Measurements from ENCODE around the gene SRSF4. TPM values are rescaled to one million over a fixed set of nuclear protein-coding genes. Genes with fewer than 3 reads are reported as not detected.

Gene SRSF4
- total and polyA plus RNA-seq, 9 of the 15 experiments (the other 6 are each of a cell fraction or from before 2014, with no cell fraction given) = 15.9 to 132 (median 82.0) TPM

DNA sequence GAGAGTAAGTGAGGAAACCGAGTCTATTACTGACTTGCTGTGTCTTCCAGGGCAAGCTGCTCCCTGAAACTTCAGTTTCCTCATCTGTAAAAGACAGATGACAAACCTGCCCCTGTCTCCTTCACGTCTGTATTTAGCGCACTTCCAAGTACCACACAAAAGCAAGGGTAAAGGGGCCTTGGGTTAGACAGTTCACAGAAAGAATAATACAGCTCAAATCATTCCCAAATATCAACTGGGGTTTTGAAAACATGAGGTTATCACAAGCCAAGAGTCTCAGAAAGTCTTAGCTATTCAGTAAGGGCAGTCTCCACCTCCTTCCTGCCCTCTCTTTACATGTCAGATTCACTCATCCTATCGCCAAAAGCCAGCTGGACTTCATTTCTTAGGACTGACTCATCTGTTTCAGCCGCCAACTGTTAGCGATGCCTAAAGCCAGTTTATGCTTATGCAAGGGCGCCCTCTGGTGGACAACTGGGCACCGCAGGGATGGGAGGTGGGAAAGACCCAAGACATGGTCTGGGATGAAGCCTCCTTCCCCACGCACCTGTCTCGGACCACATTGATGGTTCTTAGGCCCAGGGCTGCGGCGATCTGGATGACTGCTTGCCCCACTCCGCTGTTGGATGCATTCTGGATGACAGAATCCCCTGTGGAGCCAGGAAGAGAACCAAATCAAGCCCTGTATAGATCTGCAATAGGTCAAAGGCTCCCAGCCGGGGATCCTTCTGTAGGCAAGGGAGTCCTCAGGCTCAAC is 21.1 kb upstream of the SRSF4 start (continued):
- peak; percentile 93 for TF ChIP-seq TEAD4 (IDR thresholded peaks at IDR 0.05; ENCODE audit: low read length)
- no peak for TF ChIP-seq TEAD4 (CRISPR knock-in tag; IDR thresholded peaks at IDR 0.05; ENCODE audit: borderline replicate concordance)
- TF ChIP-seq XRCC5 (IDR thresholded peaks at IDR 0.05; ENCODE audit: low read depth, low read length) = peak; percentile 96
- peak; percentile 90 to 98 for TF ChIP-seq TEAD1 (CRISPR knock-in tag; IDR thresholded peaks at IDR 0.05)
- no peak for TF ChIP-seq XRCC3 (IDR thresholded peaks at IDR 0.05)
- TF ChIP-seq JUND (IDR thresholded peaks at IDR 0.05; ENCODE audit: borderline replicate concordance, low read depth, low read length) = peak; percentile 99
- peak; percentile 99 for TF ChIP-seq JUND (tag; IDR thresholded peaks at IDR 0.05; ENCODE audit: borderline replicate concordance, low read depth, low read length)
- peak; percentile 48; the same call in 1 of the 2 replicates for TF ChIP-seq ZNF263 (CRISPR knock-in tag; IDR thresholded peaks at IDR 0.05; ENCODE audit: borderline replicate concordance)
- no peak for TF ChIP-seq PHF20 (IDR thresholded peaks at IDR 0.05; ENCODE audit: partially characterized antibody)
- peak; percentile 34; the same call in 1 of the 2 replicates for TF ChIP-seq MEF2A (IDR thresholded peaks at IDR 0.05; ENCODE audit: control insufficient read depth, low read depth, low read length)
- TF ChIP-seq, protein P1, sequence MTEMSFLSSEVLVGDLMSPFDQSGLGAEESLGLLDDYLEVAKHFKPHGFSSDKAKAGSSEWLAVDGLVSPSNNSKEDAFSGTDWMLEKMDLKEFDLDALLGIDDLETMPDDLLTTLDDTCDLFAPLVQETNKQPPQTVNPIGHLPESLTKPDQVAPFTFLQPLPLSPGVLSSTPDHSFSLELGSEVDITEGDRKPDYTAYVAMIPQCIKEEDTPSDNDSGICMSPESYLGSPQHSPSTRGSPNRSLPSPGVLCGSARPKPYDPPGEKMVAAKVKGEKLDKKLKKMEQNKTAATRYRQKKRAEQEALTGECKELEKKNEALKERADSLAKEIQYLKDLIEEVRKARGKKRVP (CRISPR knock-in tag; IDR thresholded peaks at IDR 0.05) = no peak
- TF ChIP-seq E2F3 (CRISPR knock-in tag; IDR thresholded peaks at IDR 0.05) = peak; percentile 49; the same call in 1 of the 2 replicates
- TF ChIP-seq, protein P2, sequence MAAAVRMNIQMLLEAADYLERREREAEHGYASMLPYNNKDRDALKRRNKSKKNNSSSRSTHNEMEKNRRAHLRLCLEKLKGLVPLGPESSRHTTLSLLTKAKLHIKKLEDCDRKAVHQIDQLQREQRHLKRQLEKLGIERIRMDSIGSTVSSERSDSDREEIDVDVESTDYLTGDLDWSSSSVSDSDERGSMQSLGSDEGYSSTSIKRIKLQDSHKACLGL (CRISPR knock-in tag; IDR thresholded peaks at IDR 0.05; ENCODE audit: borderline replicate concordance, poor library complexity, severe bottlenecking) = peak; percentile 7
- no peak for TF ChIP-seq RHOXF2B (CRISPR knock-in tag; conservative IDR thresholded peaks at IDR 0.05)
- no peak for TF ChIP-seq KLF1 (tag; IDR thresholded peaks at IDR 0.05)
- TF ChIP-seq SLC30A9 (CRISPR knock-in tag; IDR thresholded peaks at IDR 0.05) = no peak
- no peak for TF ChIP-seq BDP1 (IDR thresholded peaks at IDR 0.05; ENCODE audit: insufficient read depth, insufficient read length)
- TF ChIP-seq TAF9B (IDR thresholded peaks at IDR 0.05; ENCODE audit: partially characterized antibody) = peak; percentile 94
- peak in 1 of 2 experiments; percentile 96; a peak in 2 of 4 replicates for TF ChIP-seq HDAC1 (IDR thresholded peaks at IDR 0.05)
- no peak for TF ChIP-seq SIRT6 (IDR thresholded peaks at IDR 0.05; ENCODE audit: low read depth, low read length)
- peak; percentile 96 for TF ChIP-seq DACH1 (IDR thresholded peaks at IDR 0.05; ENCODE audit: partially characterized antibody)
- TF ChIP-seq ATF1 (CRISPR knock-in tag; IDR thresholded peaks at IDR 0.05) = no peak
- peak; percentile 59 for TF ChIP-seq ATF1 (tag; IDR thresholded peaks at IDR 0.05)
- TF ChIP-seq FIP1L1 (IDR thresholded peaks at IDR 0.05; ENCODE audit: low read depth, low read length, poor library complexity, severe bottlenecking) = no peak
- no peak for TF ChIP-seq ZNF717 (CRISPR knock-in tag; IDR thresholded peaks at IDR 0.05)
- TF ChIP-seq NRF1 (conservative IDR thresholded peaks at IDR 0.05 in 1 of 2, IDR thresholded peaks at IDR 0.05 in 1 of 2) = 0 out of 4 replicates have a peak, but pooled peaks of 1 of the 2 experiments have one; percentile 36
- TF ChIP-seq, protein P3, sequence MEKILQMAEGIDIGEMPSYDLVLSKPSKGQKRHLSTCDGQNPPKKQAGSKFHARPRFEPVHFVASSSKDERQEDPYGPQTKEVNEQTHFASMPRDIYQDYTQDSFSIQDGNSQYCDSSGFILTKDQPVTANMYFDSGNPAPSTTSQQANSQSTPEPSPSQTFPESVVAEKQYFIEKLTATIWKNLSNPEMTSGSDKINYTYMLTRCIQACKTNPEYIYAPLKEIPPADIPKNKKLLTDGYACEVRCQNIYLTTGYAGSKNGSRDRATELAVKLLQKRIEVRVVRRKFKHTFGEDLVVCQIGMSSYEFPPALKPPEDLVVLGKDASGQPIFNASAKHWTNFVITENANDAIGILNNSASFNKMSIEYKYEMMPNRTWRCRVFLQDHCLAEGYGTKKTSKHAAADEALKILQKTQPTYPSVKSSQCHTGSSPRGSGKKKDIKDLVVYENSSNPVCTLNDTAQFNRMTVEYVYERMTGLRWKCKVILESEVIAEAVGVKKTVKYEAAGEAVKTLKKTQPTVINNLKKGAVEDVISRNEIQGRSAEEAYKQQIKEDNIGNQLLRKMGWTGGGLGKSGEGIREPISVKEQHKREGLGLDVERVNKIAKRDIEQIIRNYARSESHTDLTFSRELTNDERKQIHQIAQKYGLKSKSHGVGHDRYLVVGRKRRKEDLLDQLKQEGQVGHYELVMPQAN (IDR thresholded peaks at IDR 0.05; ENCODE audit: borderline replicate concordance) = 0 out of 2 replicates have a peak, but pooled peaks have one; percentile 37
- 0 out of 2 replicates have a peak, but pooled peaks have one; percentile 62 for TF ChIP-seq LEF1 (IDR thresholded peaks at IDR 0.05)

All from K562 (cell line).